NOMO-1 treated with dmso at 0.1 percent for 144 hours (cell line): ENCODE data around the gene KRTAP10-3.
"Not testable (repeated sequence)": the region's sequence is repeated elsewhere in the genome, so short reads cannot be mapped to it uniquely, and the experiment has no call there.

Source experiments
- DNase-seq: peaks from one replicate; lab custom pipeline; 2025; ENCODE audit not compliant: unreplicated experiment; lab: John Stamatoyannopoulos, UW

KRTAP10-3 gene, protein sequence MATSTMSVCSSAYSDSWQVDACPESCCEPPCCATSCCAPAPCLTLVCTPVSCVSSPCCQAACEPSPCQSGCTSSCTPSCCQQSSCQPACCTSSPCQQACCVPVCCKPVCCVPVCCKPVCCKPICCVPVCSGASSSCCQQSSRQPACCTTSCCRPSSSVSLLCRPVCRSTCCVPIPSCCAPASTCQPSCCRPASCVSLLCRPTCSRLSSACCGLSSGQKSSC

DNA sequence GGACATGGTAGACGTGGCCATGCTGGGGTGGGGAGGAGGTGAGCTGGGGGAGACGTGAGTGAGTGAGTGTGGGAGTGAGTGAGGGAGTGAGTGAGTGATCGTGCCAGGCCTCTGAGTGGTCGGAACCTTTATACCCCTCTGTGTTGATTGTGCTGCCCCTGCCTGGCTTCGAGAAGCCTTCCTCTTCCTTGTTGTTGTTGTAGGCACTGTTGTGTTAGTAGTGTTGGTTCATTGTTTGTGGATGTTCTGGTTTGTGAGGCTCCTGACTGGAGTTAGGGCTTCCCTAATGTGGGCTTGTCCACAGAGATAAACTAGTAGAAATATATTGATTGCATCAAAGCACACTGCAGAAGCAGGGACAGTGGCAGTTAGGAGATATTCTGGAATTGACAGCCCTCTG, at the start of gene KRTAP10-3:
Gene KRTAP10-3 (minus strand): TSS at position 101 of the 400 bp plus-strand sequence. CDS start 80 bp downstream, at position 21.
- no peak for DNase-seq

DNA sequence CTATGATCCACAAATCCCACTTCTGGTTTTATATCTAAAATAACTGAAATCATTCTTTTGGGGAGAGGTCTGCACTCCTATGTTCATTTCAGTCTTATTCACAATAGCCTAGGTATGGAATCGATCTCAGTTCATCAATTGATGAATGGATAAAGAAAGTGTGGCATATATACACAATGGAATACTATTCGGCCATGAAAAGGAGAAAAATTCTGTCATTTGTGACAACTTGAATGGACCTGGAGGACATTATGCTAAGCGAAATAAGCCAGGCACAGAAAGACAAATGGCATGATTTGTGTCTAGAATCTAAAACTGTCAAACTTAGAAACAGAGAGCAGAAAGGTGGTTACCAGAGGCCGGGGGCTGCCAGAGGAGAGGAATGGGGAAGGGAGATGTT, 47.9 kb upstream of the KRTAP10-3 start:
- no peak for DNase-seq

DNA sequence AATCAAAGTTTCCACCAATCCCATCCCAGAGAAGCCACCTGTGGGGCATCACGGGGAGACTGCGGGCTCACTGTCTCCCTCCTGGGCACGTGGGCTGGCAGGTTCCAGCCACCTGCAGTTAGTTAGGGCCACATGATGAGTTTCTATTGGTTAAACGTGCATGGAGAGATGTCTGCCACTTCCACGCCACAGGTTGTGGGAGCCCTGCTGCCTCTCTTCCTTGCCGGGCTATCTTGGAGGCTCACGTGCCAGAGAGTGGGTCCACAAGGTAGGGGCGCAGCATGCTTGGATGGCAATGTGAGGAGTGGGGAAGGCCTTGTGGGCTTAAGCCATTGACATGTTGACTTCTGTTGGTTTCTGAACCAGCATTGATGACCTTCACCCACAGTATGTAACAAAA, 45.3 kb upstream of the KRTAP10-3 start:
- DNase-seq = no peak

DNA sequence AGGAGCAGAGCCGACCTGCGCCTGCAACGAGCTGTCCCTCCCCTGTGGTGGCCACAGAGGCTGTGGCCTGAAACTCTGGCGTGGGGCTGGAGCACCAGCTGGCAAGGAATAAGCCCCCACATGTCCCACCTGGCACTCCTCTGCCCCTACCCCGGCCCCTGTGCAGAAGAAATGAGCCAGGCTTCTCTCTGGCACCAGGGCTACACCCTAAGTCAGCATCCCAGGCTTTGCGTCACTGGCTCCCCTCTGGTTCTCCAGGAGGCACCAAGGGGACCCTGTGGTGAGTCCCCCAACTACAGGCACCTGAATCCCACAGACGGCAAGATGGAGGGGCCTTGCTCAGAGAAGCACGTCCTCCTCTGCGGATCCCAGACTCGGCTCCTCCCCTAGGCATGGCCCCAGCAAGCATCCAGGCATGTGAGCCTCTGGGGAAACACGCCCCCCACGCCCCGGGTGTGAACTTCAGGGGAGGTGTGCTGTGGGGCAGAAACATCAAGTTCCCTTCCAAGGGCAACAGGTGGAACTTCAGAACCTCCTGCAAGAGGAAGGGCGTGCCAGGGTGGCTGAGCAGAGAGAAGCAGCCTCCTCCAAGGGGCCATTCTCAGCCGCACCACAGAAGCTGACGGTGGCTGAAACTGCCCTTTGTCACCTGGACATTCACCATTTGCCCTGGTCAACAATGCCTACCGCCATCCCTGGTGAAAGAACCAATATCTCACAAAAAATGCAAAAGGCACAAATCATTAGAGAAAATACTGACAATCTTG, 44.7 kb upstream of the KRTAP10-3 start:
- DNase-seq = no peak

DNA sequence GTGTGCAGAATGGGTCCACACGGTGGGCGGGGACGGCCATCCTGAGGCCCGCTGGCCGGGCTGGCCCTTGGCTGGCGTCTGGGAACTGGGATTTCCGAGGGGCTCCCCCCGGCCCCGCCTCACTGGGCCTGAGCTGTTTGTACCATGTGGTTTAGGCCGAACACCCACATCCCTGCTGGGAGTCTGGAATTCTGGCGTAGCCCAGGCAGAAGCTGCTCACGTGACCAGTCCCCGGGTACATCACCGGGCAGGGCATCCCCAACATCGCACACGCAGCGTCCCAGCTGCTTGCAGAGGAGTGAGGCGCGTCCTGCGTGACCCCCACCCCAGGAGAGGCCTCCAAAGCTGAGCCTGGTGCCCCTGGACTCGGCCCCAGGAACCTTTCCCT, 43.9 kb upstream of the KRTAP10-3 start:
- DNase-seq = no peak

DNA sequence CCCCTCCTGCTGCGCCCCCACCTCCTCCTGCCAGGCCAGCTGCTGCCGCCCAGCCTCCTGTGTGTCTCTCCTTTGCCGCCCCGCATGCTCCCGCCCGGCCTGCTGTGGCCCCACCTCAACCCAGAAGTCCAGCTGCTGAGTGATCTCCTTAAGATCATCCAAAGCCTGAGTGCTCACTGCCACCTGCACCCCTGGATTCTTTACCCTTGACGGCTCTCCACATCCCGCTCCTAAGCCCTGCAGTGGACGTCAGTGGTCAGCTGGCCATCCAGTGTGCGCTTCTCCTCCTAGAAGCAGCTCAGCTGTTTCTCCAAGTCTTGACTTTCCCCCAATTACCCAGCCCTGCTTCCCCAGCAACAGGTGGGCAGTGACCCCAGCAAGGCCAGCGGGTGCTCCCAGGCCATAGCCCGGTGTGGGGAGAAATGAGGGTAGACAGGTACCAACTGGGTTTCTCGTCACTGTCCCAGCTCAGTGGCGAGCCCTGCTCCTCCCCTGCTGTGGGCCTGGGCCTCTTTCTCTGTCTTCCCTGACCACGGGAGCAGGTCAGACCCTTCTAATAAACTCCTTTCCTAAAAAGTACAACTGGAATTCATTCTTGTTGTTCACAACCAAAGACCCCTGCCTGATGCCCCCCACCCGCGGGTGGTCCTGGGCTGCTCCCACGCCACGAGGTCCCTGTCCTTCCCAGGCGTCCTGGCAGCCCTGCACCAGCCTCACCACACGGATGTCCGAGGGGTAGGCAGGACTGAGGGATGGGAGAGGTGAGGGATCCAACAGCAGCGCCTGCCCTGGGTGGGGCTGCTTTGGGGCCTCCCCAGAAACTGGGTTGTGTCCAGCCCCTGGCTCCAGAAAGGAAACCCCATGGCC, 43.2 kb upstream of the KRTAP10-3 start:
- DNase-seq = no peak

DNA sequence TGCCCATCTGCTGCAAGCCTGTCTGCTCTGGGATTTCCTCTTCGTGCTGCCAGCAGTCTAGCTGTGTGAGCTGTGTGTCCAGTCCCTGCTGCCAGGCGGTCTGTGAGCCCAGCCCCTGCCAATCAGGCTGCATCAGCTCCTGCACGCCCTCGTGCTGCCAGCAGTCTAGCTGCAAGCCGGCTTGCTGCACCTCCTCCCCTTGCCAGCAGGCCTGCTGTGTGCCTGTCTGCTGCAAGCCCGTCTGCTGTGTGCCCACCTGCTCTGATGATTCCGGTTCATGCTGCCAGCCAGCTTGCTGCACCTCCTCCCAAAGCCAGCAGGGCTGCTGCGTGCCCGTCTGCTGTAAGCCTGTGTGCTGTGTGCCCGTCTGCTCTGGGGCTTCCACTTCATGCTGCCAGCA, 42.5 kb upstream of the KRTAP10-3 start:
- DNase-seq = not testable (repeated sequence)

DNA sequence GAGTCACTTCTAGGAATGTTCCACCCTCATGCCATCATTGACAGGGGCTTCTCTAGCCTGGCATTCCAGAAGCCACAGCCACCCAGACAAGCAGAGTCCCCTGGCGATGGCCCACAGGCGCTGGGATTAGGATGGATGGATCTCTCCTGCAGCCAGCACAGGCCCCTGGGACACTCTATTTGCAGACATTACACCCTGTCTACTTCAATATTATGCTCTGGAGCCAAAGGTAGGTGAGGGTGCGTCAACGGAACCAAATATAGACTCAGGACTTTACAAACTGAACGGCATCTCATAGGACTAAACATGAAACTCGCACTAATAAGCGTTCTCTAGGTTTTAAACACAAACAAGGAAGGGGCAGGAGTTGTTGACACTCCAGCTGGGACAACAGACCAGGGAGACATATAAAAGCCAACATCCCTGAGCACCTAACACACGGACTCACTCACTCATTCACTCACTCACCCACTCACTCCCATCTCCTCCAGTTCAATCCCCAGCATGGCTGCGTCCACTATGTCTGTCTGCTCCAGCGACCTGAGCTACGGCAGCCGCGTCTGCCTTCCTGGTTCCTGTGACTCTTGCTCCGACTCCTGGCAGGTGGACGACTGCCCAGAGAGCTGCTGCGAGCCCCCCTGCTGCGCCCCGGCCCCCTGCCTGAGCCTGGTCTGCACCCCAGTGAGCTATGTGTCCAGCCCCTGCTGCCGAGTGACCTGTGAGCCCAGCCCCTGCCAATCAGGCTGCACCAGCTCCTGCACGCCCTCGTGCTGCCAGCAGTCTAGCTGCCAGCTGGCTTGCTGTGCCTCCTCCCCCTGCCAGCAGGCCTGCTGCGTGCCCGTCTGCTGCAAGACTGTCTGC, 41.8 kb upstream of the KRTAP10-3 start, which contains the start of gene KRTAP10-7:
Gene KRTAP10-7 (plus strand): TSS at position 480 of the 861 bp plus-strand sequence. CDS start 25 bp downstream, at position 505.
- DNase-seq = not testable (repeated sequence)

DNA sequence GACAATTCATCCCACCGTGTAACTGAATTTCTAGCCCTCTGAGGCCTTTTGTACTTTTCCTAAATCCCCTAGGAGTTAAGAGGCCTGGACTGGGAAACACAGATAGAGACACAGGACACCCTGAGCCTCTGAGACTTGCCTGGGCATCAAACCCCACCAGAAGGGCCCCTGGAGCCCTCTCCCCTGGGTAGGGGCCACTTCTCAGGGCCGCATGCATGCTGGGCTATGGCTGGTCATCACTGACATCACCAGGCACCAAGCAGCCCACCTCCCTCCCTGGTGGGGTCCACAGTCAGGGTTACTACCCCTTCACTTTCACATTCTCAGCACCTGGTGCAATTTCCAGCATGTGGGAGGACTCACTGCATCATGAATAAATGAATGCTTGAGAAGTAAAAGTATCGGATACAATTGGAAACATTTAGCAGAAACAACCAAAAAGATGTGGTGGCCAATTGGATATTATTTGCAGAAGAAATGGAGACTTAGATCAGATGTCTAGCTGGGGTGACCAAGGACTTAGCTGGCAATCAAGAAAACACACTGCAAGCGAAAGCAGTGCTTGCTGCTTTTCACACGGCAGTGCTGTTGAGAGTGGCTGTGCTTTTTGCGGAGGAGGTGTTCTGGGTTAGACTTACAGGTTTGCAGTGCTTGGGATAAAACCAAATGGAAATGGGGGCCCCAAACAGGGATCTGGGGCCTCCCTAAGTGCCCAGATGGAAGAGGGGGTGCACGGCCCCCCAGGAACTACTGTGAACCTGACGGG, 40.9 kb upstream of the KRTAP10-3 start:
- DNase-seq = no peak

DNA sequence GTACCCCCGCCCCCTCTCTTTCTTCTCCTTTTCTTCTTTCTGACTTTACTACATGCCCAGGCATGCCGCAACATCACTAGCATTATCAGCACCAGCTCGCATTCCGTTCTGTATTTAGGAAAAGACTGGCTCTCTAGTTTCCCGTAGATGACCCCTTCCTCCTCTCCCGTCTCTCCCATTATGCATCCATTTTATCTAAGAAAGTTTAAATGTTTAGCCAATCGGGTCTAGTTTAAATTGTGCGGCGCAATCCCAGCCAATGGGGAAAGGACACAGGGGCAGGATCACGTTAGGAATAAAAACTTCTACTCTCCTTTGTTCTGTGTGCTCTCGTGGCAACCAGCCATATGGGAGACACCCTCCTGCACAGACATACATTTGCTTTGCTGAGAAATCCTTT, 39.5 kb upstream of the KRTAP10-3 start:
- DNase-seq = no peak

DNA sequence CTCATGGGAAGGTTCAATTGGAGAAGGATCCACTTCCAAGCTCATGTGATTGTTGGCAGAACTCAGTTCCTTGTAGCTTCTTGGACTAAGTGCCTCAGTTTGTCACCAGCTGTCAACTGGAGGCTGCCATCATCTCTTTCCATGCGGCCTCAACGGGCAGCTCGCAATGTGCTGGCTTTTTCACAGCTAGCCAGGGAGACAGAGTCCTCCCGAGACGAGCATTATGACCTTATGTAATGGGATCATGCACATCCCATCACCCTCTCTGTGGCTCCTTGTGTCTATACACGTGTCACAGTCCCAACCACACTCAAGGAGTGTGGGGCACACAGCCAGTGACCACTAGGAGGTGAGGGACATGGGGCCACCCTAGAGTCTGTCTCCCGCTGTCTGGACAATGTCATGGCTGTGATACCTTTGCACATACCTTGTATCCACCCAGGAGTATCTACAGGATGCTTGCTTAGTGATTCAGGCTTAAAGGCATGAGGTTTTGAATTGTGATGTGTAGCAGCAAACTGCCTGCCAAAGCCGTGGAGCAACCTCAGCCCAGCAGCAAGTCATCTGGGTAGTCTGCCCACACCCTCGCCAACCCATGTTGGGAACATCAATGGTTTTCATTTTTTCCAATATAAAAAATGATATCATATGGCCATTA, 37.6 kb upstream of the KRTAP10-3 start:
- no peak for DNase-seq

DNA sequence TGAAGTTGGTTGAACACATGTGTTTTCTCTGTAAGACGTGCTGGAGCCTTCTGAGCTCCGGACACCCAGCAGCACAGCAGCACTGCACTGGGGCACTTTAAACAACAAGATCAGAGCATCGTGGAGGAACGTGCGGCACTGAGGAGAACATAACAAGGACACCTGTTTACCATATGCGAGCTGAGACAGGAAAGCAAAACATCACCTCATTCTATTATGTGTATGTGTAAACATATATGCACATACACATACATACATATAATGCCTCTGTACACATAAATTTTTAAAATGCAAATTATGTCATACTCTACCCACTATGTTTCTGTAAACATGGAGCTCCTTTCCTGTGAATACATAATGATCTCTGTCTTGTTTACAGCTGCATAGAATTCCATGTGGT, 36.9 kb upstream of the KRTAP10-3 start:
- no peak for DNase-seq

DNA sequence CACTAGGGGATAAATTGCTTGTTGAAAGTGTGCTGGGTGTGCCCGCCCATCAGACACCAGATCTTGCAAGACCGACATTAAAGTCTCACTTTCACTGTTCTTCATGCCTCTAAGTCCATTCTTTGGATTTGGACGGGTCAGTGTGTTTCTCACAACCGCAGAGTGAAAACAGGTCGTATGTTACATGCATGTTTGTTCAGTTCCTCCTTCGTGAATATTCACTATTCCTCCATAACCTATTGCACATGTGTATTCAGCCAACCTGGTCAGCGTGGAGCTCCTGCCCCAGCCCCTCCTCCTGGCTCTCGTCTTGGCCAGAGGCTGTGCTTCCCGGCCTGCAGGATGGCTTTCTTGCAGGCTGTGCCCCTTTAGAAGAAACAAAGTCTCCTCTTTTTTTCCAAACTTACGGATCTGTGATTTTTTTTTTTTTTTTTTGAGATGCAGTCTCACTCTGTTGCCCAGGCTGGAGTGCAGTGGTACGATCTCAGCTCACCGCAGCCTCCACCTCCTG, 35.9 kb upstream of the KRTAP10-3 start:
- DNase-seq = no peak

DNA sequence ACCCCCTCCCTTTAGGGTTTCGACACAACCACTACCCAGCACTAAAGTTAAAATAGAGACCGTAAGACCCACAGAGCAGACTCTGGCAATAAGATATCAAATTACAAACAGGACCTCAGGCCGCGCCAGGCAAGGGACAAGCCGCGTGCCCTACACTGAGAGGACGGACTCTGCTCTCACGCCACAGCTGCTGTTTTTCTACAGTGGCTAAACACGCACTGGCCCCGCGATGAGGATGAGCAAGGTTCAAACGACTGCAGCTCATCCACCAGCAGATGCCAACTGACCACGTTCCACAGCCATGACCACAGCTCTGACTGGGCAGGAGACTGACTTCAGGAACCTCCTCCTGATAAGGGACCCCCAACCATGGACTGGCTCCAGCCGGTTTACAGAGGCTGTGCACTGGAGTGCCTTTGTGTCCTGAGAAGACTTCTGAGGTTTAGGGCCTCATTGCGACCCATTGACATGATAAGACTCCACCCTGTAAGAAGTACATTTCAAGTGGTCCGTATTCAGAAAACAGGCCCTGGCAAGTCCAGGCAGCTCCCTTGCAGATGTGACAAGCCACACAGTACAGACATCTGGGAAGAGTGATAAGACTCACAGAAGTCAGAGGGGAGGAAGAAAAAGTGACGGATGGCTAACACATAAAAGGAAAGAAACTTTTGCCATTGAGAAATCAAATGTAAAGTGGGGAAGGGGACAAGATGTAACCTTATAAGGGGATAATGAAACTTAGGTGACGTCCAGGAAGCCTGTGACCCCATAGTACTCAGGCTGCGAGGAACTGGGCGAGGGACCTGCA, 35.2 kb upstream of the KRTAP10-3 start:
- DNase-seq = no peak

DNA sequence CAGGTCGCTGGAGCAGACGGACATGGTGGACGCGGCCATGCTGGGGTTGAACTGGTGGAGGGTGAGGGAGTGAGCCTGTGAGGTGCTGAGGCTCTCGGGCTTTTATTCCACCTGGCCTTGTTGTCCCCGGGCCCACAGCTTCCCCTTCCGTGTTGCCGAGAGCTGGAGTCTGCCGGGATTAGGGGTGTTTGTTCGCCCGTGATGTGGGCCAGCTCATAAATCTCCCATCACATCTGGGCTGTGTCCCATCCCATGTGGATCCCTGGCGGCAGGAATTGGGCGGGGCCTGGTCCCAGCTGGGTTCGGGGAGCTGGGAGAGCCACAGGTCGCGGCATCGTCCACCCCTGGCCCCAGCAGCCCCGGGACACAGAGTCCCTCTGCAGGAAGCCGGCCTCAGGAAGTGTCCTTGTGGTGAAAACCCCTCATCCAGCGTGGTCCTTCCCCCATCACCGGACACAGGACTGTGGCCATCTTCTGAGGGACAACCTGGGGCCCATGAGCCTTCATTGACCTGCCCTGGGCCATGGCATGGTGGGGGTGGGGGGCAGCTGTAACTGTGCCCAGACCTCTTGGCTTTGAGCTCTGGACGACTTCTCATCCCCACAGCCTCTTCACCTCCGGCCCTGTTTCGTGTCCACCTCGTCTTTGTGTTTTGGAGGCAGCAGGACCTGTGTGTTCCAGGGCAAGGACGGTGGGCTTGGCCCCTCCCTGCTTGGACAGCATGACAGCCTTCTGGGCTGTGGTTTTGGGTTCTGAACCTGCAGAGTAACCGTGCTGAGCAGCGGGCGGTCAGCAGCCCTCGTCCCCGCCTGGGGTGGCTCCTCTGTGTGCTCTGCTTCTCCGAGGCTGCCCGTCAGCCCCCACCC, 34.1 kb upstream of the KRTAP10-3 start, which contains the start of gene KRTAP10-6:
Gene KRTAP10-6 (minus strand): TSS at position 60 of the 866 bp plus-strand sequence. CDS start 21 bp downstream, at position 39.
- DNase-seq = no peak

DNA sequence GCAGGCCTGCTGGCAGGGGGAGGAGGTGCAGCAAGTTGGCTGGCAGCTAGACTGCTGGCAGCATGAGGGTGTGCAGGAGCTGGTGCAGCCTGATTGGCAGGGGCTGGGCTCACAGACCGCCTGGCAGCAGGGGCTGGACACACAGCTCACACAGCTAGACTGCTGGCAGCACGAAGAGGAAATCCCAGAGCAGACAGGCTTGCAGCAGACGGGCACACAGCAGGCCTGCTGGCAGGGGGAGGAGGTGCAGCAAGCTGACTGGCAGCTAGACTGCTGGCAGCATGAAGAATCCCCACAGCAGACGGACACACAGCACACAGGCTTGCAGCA, 33.2 kb upstream of the KRTAP10-3 start:
- not testable (repeated sequence) for DNase-seq
